HG02884 (cell line): ENCODE data around the gene STIM1.
A peak's percentile ranks its signal among the peaks of the same experiment; 100 is the strongest.

Experiments used
- ATAC-seq: cut with Tn5 transposase; IDR thresholded peaks from one replicate; pipeline ENCODE4 v1.9.1; 2021; ENCODE audit warnings: mild to moderate bottlenecking, moderate library complexity; ENCODE audit not compliant: unreplicated experiment

Gene STIM1

GRCh38 chr11:3853899-3854659, 1.4 kb upstream of the STIM1 start:
- ATAC-seq, result peak; percentile 34

GRCh38 chr11:3854660-3854976, 846 bp upstream of the STIM1 start:
- ATAC-seq, result no peak

- ATAC-seq, result peak; percentile 10
Measured at GRCh38 chr11:3855808-3856491, 486 bp downstream of the STIM1 start.

- no peak for ATAC-seq
Measured at GRCh38 chr11:3856856-3857553, 1.5 kb downstream of the STIM1 start.

- no peak for ATAC-seq
Measured at GRCh38 chr11:3857628-3858027, 2.2 kb downstream of the STIM1 start.

GRCh38 chr11:3859373-3859881, 4.0 kb downstream of the STIM1 start:
- no peak for ATAC-seq

DNA sequence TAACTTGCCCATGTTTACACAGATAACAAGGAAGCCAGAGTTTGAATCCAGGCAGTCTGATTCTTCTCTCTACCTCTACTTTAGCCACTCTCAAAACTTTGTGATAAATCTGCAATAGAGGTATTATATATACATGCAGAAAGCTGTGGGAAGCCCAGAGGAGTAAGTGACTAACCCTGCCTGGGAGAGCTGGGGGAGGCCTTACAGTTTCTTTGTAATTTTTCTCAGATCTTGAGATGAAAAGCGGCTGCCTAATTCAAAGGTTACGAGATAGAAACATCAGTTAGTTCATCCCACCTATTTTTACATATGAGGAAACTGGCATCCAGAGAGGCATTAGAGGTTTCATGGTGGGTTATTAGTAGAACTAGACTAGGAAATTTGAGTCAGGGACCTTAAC, 4.9 kb downstream of the STIM1 start:
- ATAC-seq, result no peak

GRCh38 chr11:3860898-3861393, 5.5 kb downstream of the STIM1 start:
- peak; percentile 29 for ATAC-seq

GRCh38 chr11:3861683-3862082, 6.2 kb downstream of the STIM1 start:
- no peak for ATAC-seq

DNA sequence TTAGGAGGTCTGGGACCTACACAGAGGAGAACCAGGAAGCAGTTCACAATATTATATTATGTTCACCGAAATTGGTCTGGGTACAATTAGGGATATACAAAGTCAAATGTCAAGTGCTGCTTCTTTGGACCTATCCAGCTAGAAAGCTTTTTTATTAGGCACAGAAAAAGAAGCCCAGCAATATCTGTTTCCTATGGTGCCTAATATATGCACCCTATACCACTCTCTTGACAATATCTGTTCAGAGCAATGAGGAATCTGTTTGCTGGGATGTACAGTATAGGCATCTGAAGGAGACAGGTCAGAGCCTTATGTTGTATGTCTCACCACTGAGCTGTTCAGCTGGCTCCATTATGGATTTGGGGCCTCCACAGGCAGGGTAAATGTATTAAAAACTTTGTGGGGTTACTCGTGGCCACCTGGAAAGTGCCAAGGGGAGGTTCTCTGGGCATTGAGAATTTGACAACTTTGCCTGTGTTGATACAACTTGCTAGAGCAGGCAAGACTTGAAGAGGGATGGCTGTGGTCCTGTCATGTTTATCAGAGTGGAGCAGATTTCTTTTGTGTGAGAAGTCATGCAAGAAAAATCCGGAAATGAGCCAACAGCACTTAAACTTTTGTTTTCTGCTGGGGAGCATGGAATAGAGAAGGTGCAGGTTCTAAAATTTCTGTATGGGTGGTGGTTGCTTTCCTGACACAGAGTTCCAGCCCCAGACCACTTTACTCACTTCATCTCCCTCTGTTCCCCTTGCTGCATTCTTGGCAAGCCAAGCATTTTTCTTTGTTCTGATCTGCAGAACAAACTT, 10.1 kb downstream of the STIM1 start:
- ATAC-seq, result no peak

- peak; percentile 45 for ATAC-seq
Measured at GRCh38 chr11:3866206-3866605, 10.7 kb downstream of the STIM1 start.

DNA sequence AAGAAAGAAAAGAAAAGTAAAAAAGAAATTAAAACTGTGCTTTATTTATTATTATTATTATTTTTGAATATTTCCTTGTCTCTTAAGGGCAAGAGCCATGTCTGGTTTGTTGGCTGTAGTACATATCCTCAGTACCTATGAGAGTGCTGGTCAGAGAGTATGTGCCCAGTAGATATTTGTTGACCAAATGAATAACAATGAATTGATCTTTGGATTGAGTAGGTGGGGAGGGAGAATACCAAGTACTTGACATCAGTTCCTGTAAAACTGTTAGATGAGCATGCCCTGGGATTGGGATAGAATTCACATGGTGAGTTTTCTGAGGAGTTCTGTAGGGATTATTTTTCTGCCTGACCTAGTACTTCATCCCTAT, 11.4 kb downstream of the STIM1 start:
- ATAC-seq, result no peak

- ATAC-seq, result peak; percentile 56
Measured at GRCh38 chr11:3867209-3868091, 12.0 kb downstream of the STIM1 start.

DNA sequence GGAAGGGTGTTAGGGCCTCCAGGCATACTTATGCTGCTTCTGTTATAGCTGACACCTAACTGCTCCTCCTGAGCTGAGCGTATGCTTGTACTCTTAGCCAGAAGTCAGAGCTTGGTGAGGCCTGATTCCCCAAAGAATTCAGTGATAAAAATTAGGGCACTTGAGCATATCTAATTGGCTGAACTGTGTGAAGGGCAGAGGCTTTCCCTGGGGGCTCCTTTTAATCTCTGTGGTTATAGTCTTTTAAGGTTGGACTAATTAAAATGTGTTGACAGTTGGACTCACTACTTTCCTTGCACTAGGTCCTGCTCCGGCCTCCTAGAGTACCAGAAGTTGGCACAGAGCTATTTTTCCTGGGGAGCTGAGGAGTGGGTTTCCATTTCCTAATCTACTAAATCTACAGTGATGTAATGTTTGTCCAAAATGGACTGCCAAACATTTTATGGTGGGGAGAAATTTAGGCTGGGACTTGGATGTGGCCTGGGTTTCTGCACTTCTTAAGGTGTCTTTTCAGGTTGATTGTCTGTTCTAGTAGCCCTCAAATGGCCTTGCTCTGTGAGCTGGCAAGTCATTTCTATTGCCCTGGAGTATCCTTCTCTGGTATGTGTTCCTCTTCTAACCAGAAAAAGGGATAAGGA, 18.4 kb downstream of the STIM1 start:
- ATAC-seq, result no peak

DNA sequence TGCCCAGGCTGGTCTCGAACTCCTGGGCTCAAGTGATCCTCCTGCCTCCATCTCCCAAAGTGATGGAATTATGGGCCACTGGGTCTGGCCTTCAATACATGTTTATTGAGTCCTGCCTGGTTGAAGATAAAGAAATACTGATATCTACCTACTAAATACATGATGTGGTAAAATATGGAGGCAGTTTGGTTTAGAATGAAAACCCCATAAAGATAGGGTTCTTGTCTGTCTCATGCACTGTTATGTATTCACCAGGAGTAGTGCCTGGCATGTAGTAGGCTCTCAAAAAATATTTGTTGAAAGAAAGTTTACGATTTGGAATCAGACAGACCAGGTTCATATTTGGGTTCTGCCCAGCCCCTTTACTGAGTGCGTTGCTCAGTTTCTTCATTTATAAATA, 21.1 kb downstream of the STIM1 start:
- no peak for ATAC-seq

DNA sequence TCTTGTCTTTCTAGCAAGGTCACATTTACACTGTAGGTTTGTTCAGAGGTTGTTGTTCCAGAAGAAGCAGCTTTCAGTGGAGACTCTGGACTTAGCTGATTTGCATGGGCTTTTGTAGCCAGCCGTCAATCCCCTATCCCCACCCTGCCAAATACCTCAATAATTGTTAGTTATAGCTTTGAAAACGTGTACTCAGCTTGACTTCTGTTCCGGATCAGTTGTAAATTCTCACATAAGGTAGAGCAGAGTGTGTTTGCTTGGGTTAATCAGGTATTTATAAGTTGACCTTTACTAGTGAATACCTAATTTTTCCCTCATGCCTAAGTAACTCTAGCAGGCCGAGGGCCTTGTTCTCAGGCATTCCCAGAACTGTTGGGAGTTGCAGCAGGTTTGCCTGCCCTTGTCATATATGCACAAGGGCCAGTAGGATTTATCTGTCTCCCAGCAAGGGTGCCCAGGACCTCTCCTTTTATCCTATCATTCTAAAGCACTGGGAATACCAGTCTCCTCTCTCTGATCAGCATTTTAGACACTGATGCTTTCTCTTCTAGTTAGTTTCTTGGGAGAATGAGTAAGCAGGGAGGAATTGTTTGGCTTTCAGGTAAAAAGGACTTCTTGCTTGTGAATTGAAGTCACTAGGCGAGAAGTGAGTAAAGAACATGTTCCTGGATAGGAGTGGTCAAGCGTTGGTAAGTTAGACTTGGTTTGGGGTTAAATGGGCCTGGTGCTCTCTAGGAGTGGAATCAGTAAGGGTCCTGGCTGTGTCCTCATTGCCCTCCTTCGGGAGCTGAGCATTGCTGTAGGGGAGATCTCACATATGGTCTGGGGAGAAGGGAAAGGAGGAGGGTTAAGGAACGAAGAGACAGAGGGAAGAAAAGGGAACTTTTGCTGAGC, 22.1 kb downstream of the STIM1 start:
- ATAC-seq, result no peak

DNA sequence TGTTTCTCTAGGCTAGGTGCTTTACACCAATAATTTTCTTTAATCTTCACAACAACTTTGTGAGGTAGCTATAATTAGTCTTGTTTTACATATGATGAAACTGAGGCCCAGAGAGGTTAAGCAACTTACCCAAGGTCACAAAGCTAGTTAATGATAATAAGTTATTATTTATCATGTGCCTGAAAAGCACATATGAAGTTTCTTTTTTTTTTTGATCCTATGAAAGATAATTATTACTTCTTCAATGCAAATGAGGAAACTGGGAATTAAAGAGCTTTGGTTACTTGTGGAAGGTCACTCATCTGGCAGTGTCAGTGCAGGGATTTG, 22.8 kb downstream of the STIM1 start:
- no peak for ATAC-seq

DNA sequence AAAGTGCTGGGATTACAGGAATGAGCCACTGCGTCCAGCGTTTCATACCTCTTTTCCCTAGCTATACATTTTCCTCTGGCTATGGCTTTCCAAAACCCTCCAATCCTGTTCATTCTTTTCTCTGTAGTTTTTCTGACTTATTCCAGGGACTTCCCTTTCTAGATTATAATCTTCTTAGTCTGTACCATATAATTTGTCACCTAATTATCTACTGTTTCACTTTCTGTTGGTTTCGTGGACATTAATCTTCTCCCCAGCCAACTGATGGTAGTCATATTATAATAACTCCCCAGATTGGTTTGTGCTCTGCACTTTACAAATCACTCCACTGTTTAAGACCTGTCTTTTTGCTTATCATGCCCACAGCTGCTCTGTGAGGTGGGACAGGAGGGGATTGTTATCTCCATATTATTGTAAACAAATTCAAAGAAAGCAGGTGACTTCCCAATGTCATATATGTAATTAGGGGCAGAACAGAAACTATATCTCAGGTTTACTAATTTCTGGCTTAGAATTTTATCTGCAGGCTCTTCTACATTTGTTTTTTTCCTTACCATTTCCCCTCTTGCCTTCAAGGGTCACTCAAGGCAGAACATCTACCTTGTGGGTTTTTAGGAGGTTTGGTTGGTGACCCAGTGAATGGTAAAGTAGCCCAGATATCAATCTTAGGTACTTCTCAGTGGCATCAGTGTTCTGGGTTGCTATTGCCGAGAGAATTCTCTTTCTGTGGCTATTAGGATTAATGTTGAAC, 23.9 kb downstream of the STIM1 start:
- peak; percentile 46 for ATAC-seq
